Measurements from ENCODE around the gene MAGED2. TPM values are rescaled to one million over a fixed set of nuclear protein-coding genes. Genes with fewer than 3 reads are reported as not detected.

The MAGED2 gene
- total RNA-seq, 1 experiment from 2014 or later: 136 TPM

DNA sequence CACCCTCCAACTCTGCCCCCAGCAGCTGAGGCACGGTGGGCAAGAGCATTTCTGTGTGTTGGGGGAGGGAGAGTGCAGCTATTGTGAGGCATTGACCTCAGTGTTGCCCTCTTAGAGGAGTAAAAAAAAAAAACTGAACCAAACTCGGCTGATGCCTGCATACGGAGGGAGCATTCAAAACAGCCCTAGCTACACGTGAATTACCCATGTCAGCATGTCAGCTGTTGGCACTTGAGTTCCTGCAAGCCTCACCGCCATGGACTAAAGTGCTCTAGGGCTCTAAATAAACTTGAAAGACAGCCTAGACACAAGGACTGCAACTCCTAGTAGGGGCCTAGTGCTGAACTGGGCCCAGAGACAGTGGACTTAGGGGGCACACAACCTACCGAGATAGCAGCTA, 31.5 kb upstream of the MAGED2 start:
- Mint-ChIP-seq H3K36me3 (peaks cover 3% of the 10 kb centered on the region), H3K27me3 (ENCODE audit: low read depth) (no peaks in the 10 kb centered on the region), H3K4me3 (no peak overlapping the region), H3K9me3 (peaks cover 4% of the 10 kb centered on the region), H3K4me1 (peaks cover 16% of the 10 kb centered on the region), H3K27ac (no peak overlapping the region)
- ChIA-PET POLR2A (no interaction called here), CTCF (no interaction called here)
- no peak for TF ChIP-seq TEAD4 (CRISPR knock-in tag; IDR thresholded peaks at IDR 0.05)
- no peak for ATAC-seq
- no peak for DNase-seq (ENCODE audit: low spot score)

DNA sequence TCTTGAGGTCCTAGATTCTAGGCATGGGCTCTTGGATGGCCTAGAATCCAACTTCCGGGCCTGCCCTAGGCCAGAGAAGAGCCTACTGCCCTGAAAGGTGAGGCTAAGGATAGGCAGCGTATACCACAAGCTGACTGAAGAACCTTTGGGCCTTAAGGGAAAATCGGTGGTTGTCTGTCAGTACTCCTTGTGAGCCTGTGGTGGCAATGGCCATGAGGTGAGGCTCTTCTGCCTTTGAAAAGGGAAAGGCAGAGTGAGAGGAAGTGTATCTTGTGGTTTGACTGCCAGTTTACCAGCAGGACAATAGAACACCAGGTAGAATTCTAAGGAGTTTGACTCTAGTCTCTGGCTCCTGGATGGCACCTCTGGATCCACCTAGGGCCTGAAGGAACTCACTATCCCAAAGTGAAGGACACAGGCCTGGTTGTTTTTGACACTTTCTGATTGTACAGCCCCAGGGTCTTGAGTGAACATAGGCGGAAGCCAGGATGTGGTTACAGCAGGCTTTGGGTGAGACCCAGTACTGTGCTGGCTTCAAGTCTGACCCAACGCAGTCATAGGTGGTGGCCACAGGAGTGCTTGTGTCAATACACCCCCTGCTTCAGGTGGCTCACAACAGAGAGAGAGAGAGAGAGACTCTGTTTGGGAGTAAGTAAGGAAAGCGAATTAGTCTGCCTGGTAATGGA, 30.4 kb upstream of the MAGED2 start:
- Mint-ChIP-seq H3K27me3 (ENCODE audit: low read depth) (no peaks in the 10 kb centered on the region), H3K27ac (no peak overlapping the region), H3K4me3 (no peak overlapping the region), H3K4me1 (peaks cover 15% of the 10 kb centered on the region), H3K9me3 (peaks cover under 1% of the 10 kb centered on the region), H3K36me3 (peaks cover under 1% of the 10 kb centered on the region)
- ChIA-PET POLR2A (interaction anchor here (1.1 kb wide), 1 partner anchor 22 kb away, joined by 3 read pairs; no protein-coding TSS in a partner anchor), CTCF (no interaction called here)
- no peak for DNase-seq (ENCODE audit: low spot score)
- no peak for ATAC-seq
- no peak for TF ChIP-seq GABPB1 (CRISPR knock-in tag; IDR thresholded peaks at IDR 0.05)
- no peak for TF ChIP-seq NFE2L1 (CRISPR knock-in tag; IDR thresholded peaks at IDR 0.05)
- TF ChIP-seq, protein P1, sequence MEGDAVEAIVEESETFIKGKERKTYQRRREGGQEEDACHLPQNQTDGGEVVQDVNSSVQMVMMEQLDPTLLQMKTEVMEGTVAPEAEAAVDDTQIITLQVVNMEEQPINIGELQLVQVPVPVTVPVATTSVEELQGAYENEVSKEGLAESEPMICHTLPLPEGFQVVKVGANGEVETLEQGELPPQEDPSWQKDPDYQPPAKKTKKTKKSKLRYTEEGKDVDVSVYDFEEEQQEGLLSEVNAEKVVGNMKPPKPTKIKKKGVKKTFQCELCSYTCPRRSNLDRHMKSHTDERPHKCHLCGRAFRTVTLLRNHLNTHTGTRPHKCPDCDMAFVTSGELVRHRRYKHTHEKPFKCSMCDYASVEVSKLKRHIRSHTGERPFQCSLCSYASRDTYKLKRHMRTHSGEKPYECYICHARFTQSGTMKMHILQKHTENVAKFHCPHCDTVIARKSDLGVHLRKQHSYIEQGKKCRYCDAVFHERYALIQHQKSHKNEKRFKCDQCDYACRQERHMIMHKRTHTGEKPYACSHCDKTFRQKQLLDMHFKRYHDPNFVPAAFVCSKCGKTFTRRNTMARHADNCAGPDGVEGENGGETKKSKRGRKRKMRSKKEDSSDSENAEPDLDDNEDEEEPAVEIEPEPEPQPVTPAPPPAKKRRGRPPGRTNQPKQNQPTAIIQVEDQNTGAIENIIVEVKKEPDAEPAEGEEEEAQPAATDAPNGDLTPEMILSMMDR (IDR thresholded peaks at IDR 0.05): no peak
- TF ChIP-seq CREM (CRISPR knock-in tag; IDR thresholded peaks at IDR 0.05): no peak
- TF ChIP-seq, protein P2, sequence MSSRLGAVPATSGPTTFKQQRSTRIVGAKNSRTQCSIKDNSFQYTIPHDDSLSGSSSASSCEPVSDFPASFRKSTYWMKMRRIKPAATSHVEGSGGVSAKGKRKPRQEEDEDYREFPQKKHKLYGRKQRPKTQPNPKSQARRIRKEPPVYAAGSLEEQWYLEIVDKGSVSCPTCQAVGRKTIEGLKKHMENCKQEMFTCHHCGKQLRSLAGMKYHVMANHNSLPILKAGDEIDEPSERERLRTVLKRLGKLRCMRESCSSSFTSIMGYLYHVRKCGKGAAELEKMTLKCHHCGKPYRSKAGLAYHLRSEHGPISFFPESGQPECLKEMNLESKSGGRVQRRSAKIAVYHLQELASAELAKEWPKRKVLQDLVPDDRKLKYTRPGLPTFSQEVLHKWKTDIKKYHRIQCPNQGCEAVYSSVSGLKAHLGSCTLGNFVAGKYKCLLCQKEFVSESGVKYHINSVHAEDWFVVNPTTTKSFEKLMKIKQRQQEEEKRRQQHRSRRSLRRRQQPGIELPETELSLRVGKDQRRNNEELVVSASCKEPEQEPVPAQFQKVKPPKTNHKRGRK (CRISPR knock-in tag; IDR thresholded peaks at IDR 0.05; ENCODE audit: borderline replicate concordance): no peak
- TF ChIP-seq GRHL2 (CRISPR knock-in tag; IDR thresholded peaks at IDR 0.05; ENCODE audit: insufficient replicate concordance, severe bottlenecking): no peak
- TF ChIP-seq JUN (CRISPR knock-in tag; IDR thresholded peaks at IDR 0.05): no peak
- TF ChIP-seq NFYB (CRISPR knock-in tag; conservative IDR thresholded peaks at IDR 0.05; ENCODE audit: low read depth): no peak
- no peak for TF ChIP-seq SMAD3 (CRISPR knock-in tag; IDR thresholded peaks at IDR 0.05; ENCODE audit: borderline replicate concordance)
- TF ChIP-seq NFATC4 (CRISPR knock-in tag; IDR thresholded peaks at IDR 0.05): no peak
- TF ChIP-seq, protein P3, sequence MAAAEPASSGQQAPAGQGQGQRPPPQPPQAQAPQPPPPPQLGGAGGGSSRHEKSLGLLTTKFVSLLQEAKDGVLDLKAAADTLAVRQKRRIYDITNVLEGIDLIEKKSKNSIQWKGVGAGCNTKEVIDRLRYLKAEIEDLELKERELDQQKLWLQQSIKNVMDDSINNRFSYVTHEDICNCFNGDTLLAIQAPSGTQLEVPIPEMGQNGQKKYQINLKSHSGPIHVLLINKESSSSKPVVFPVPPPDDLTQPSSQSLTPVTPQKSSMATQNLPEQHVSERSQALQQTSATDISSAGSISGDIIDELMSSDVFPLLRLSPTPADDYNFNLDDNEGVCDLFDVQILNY (CRISPR knock-in tag; IDR thresholded peaks at IDR 0.05): no peak
- TF ChIP-seq, protein P4, sequence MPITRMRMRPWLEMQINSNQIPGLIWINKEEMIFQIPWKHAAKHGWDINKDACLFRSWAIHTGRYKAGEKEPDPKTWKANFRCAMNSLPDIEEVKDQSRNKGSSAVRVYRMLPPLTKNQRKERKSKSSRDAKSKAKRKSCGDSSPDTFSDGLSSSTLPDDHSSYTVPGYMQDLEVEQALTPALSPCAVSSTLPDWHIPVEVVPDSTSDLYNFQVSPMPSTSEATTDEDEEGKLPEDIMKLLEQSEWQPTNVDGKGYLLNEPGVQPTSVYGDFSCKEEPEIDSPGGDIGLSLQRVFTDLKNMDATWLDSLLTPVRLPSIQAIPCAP (CRISPR knock-in tag; IDR thresholded peaks at IDR 0.05): no peak
- TF ChIP-seq FOXP1 (CRISPR knock-in tag; IDR thresholded peaks at IDR 0.05; ENCODE audit: borderline replicate concordance): no peak
- no peak for TF ChIP-seq NR1H2 (CRISPR knock-in tag; IDR thresholded peaks at IDR 0.05)
- TF ChIP-seq, protein P5, sequence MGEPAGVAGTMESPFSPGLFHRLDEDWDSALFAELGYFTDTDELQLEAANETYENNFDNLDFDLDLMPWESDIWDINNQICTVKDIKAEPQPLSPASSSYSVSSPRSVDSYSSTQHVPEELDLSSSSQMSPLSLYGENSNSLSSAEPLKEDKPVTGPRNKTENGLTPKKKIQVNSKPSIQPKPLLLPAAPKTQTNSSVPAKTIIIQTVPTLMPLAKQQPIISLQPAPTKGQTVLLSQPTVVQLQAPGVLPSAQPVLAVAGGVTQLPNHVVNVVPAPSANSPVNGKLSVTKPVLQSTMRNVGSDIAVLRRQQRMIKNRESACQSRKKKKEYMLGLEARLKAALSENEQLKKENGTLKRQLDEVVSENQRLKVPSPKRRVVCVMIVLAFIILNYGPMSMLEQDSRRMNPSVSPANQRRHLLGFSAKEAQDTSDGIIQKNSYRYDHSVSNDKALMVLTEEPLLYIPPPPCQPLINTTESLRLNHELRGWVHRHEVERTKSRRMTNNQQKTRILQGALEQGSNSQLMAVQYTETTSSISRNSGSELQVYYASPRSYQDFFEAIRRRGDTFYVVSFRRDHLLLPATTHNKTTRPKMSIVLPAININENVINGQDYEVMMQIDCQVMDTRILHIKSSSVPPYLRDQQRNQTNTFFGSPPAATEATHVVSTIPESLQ (CRISPR knock-in tag; IDR thresholded peaks at IDR 0.05): no peak
- TF ChIP-seq ATF1 (CRISPR knock-in tag; IDR thresholded peaks at IDR 0.05): no peak
- TF ChIP-seq, protein P6, sequence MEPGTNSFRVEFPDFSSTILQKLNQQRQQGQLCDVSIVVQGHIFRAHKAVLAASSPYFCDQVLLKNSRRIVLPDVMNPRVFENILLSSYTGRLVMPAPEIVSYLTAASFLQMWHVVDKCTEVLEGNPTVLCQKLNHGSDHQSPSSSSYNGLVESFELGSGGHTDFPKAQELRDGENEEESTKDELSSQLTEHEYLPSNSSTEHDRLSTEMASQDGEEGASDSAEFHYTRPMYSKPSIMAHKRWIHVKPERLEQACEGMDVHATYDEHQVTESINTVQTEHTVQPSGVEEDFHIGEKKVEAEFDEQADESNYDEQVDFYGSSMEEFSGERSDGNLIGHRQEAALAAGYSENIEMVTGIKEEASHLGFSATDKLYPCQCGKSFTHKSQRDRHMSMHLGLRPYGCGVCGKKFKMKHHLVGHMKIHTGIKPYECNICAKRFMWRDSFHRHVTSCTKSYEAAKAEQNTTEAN (CRISPR knock-in tag; IDR thresholded peaks at IDR 0.05): no peak

All from WTC11 (cell line).